GM13977 (cell line): ENCODE measurements around the gene BNC1.

Source experiments
- DNase-seq: peaks from one replicate; pipeline ENCODE4 v3.0.0; 2012; ENCODE audit warnings: low spot score
- in situ Hi-C: fragments of 300-500 bp; cut with MboI; formaldehyde crosslinking; loops from one replicate; pipeline ENCODE4 v1.12.0; 2022; ENCODE audit warnings: low sequenced_read_pairs, low pct_unique_long_range_greater_than_20kb, mixed read lengths, inconsistent platforms; ENCODE audit not compliant: unreplicated experiment
- TF ChIP-seq, protein P1 (sequence below): IDR thresholded peaks from 2 replicates; pipeline ENCODE4 v1.5.1; 2012; ENCODE audit warnings: mild to moderate bottlenecking, control low read depth; ENCODE audit not compliant: insufficient read depth; ENCODE audit errors: extremely low read depth, missing control alignments

BNC1 gene

DNA sequence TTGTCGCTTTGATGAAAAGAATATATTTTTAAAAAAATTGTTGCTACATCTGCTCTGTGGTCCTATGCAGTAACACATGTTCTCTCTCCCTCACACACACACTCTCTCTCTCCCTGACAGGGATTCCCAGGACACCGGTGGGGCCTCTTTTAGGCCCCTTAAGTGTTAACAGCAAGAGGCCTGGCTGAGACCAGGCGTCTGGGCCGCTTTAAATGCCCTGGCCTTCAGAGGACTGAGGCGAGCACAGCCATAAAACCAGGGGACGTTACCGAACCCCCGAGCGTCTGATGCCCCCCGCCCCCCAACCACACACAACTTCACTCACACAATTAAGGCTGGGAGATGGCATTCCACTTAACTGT lies 1.7 kb downstream of the BNC1 start:
- TF ChIP-seq, protein P1, sequence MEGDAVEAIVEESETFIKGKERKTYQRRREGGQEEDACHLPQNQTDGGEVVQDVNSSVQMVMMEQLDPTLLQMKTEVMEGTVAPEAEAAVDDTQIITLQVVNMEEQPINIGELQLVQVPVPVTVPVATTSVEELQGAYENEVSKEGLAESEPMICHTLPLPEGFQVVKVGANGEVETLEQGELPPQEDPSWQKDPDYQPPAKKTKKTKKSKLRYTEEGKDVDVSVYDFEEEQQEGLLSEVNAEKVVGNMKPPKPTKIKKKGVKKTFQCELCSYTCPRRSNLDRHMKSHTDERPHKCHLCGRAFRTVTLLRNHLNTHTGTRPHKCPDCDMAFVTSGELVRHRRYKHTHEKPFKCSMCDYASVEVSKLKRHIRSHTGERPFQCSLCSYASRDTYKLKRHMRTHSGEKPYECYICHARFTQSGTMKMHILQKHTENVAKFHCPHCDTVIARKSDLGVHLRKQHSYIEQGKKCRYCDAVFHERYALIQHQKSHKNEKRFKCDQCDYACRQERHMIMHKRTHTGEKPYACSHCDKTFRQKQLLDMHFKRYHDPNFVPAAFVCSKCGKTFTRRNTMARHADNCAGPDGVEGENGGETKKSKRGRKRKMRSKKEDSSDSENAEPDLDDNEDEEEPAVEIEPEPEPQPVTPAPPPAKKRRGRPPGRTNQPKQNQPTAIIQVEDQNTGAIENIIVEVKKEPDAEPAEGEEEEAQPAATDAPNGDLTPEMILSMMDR, result no peak
- no peak for DNase-seq
- in situ Hi-C loops, result no loop called here

DNA sequence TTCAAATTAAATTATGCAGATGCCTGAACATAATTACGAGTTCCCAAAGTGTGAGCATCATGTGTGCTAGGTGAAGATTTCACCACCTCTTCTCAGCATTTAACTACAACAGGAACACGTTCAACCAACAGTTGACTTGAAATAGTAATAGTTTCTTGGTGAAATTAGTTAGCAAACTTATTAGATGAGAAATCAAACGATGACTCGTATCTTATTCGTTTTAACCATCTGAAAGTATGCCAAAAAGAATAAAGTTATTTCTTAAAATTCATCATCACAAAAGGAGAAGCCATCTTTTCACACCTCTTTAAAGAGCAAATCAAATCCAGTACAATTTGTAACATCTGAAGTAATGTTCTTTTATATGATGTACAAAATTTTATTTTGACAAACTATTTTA lies 2.3 kb downstream of the BNC1 start:
- TF ChIP-seq, protein P1, result no peak
- in situ Hi-C loops, result no loop called here
- DNase-seq, result no peak

DNA sequence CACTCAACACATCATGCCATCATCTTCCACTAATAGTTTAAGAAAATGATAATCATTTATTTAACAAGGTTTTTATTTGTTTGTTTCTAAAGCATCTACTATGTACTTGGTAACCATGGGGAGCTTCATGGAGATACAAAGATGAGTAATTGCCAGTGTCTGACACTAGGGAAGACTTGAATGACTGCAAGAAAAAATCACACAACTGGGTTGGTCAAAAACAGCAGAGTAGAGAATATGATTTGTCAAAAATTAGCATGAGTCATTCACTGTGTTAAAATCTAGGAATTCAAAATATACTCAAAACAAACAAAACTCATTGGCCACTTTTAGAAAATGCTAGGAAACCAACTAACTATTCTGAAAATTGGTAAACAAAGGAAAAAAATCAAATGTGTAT lies 6.3 kb downstream of the BNC1 start:
- in situ Hi-C loops, result no loop called here
- DNase-seq, result no peak
- TF ChIP-seq, protein P1, result no peak

DNA sequence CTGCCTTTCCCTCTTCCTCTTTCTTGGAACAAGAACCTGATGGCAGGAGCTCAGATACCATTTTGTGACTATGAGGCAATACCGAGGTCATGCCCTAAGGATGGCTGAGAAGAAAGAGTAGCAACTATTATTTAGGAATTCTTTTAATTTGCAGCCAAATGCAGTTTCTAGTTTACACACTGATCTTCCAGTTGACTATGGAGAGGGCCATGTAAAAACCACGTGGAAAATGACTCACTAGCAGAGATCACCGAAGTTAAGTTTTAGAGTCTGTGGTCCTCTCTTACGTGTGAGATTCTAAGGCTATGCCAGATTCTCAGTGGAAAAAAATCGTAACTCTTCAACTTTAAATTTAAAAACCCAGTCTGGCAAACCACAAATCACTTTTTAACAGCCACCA lies 7.8 kb downstream of the BNC1 start:
- in situ Hi-C loops, result no loop called here
- DNase-seq, result no peak
- TF ChIP-seq, protein P1, result no peak

DNA sequence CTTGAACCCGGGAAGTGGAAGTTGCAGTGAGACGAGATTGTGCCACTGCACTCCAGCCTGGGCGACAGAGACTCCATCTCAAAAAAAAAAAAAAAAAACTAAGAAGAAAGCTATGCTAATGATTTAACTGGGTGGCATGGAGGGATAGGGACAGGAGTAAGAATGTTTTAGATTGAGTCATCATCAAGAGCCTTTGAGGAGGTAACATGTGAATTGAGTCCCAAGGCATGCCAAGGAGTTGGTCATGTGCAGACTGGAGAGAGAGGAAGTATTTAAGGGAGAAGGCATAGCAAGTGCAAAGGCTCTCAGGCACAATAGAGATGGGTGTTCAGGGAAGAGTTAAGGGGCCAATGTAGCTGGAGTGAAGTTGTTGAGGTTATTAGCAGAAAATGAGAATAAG lies 9.1 kb downstream of the BNC1 start:
- in situ Hi-C loops, result no loop called here
- TF ChIP-seq, protein P1, result no peak
- no peak for DNase-seq

DNA sequence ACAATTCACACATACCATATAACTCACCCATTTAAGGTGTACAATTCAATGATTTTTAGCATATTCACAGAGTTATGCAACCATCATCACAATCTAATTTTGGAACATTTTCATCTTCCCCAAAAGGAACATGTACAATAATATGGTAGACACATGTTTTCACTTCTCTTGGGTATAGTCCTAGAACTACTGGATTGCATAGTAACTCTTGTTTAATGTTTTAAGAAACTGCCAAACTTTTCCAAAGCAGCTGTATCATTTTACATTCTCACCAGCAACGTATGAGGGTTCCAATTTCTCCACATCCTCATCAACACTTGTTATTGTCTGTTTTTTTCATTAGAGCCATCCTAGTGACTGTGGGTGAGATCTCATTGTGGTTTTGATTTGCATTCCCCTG lies 14.3 kb downstream of the BNC1 start:
- TF ChIP-seq, protein P1, result no peak
- DNase-seq, result no peak
- in situ Hi-C loops, result no loop called here

DNA sequence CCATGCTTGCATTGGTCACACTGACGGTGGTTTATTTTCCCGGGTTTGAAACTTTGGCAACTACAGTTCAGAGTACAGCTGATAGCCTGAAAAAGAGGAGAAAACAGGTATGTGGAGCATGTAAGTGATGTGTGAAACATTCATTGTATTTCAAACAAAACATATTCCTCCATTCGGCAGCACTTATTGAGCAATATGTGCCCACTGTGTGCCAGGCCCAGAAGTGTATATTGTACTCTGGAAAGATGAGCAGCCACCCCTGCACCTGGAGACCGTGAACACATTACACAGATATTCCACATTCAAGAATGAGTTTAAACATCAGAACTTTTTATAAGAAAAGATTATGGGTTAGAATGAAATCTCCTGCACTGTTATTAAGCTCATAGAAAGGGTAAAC lies 16.3 kb downstream of the BNC1 start:
- in situ Hi-C loops, result no loop called here
- TF ChIP-seq, protein P1, result no peak
- no peak for DNase-seq
